H1 (cell line): ENCODE data around the gene PC. TPM values are rescaled to one million over a fixed set of nuclear protein-coding genes. Genes with fewer than 3 reads are reported as not detected.

Source experiments
- CTCF ChIA-PET: fragments of 300-600 bp; sonication (Branson Sonifier 250); formaldehyde crosslinking; loops from one replicate; lab custom pipeline; 2021; ENCODE audit not compliant: partially characterized antibody; lab: Charles Lee
- POLR2A ChIA-PET: fragments of 300-600 bp; sonication (Branson Sonifier 250); formaldehyde crosslinking; loops from one replicate; lab custom pipeline; 2021; ENCODE audit warnings: inconsistent platforms; ENCODE audit not compliant: partially characterized antibody; lab: Charles Lee
- DNase-seq, 2 experiments: peaks; one replicate each; pipeline versions ENCODE4 v3.0.0 to v3.0.0-alpha.2; 2010 to 2022; ENCODE audit warnings: low spot score in 2 of 2, low read depth in 1 of 2, mixed read lengths in 1 of 2
- FAIRE-seq: peaks from 2 replicates; lab custom pipeline; 2011; peaks lifted over from hg19 to GRCh38; lab: Jason Lieb, UNC
- H2AFZ ChIP-seq: 2 replicates; pipeline ENCODE4 v1.8.1; 2012; ENCODE audit warnings: low read length, inconsistent platforms
- H2AK5ac ChIP-seq: 2 replicates; pipeline ENCODE4 v1.6.1; 2013; ENCODE audit warnings: low read depth, low read length
- H2BK120ac ChIP-seq: replicated peaks from 2 replicates; pipeline ENCODE3; 2013; ENCODE audit warnings: low read depth, low read length, inconsistent platforms
- H2BK12ac ChIP-seq: 2 replicates; pipeline ENCODE4 v1.6.1; 2013; ENCODE audit warnings: low read depth, low read length
- H2BK15ac ChIP-seq: 2 replicates; pipeline ENCODE4 v1.6.1; 2013; ENCODE audit warnings: low read length
- H2BK20ac ChIP-seq: 2 replicates; pipeline ENCODE4 v1.6.1; 2013; ENCODE audit warnings: low read length
- H2BK5ac ChIP-seq: 2 replicates; pipeline ENCODE4 v1.6.1; 2013; ENCODE audit warnings: low read depth, low read length
- H3K14ac ChIP-seq: 2 replicates; pipeline ENCODE4 v1.6.1; 2013; ENCODE audit warnings: inconsistent platforms; ENCODE audit not compliant: insufficient read length
- H3K18ac ChIP-seq: 2 replicates; pipeline ENCODE4 v1.6.1; 2013; ENCODE audit warnings: low read length; ENCODE audit errors: extremely low read depth
- H3K23ac ChIP-seq: 2 replicates; pipeline ENCODE4 v1.6.1; 2013; ENCODE audit warnings: inconsistent platforms; ENCODE audit not compliant: insufficient read length
- H3K23me2 ChIP-seq: 2 replicates; pipeline ENCODE4 v1.6.1; 2013; ENCODE audit warnings: low read depth, low read length
- H3K27ac ChIP-seq: 2 replicates; pipeline ENCODE4 v1.6.1; 2011; ENCODE audit warnings: low read depth, low read length, inconsistent platforms
- H3K27me3 ChIP-seq, 4 experiments: replicated peaks in 1 of 4; 1 replicate in 1 of 4; 2 replicates in 3 of 4; pipeline versions ENCODE4 v1.6.1 to v1.8.1; 2011 to 2013; ENCODE audit warnings: low read length in 3 of 4, mild to moderate bottlenecking in 3 of 4, inconsistent platforms in 2 of 4, mixed read lengths in 2 of 4, moderate library complexity in 1 of 4; ENCODE audit not compliant: control insufficient read depth in 3 of 4, insufficient read depth in 3 of 4; ENCODE audit errors: extremely low read depth in 1 of 4
- H3K36me3 ChIP-seq, 4 experiments: 2 replicates each; pipeline versions ENCODE4 v1.6.1 to v1.8.1; 2011 to 2013; ENCODE audit warnings: mild to moderate bottlenecking in 4 of 4, low read length in 3 of 4, moderate library complexity in 2 of 4, control low read depth in 1 of 4, inconsistent platforms in 1 of 4; ENCODE audit not compliant: insufficient read depth in 4 of 4, control insufficient read depth in 2 of 4
- H3K4ac ChIP-seq: replicated peaks from 2 replicates; pipeline ENCODE3; 2013; ENCODE audit warnings: low read length, low read depth, mixed read lengths, inconsistent platforms; ENCODE audit not compliant: insufficient read length
- H3K4me1 ChIP-seq, 4 experiments: replicated peaks in 1 of 4; 1 replicate in 1 of 4; 2 replicates in 3 of 4; pipeline versions ENCODE4 v1.6.1 to v1.8.1; 2011 to 2013; ENCODE audit warnings: low read length in 3 of 4, inconsistent platforms in 2 of 4, mixed read lengths in 1 of 4; ENCODE audit not compliant: insufficient read depth in 4 of 4, control insufficient read depth in 3 of 4
- H3K4me2 ChIP-seq, 2 experiments: 2 replicates each; pipeline versions ENCODE4 v1.6.1 to v1.8.1; 2011 to 2013; ENCODE audit warnings: low read depth in 2 of 2, low read length in 2 of 2, control low read depth in 1 of 2, inconsistent platforms in 1 of 2, mild to moderate bottlenecking in 1 of 2; ENCODE audit not compliant: insufficient read depth in 1 of 2
- H3K4me3 ChIP-seq, 4 experiments: fragments of 200-600, 300-600 bp in 1 of 4; sonication (generic), shearing (Covaris generic), sonication (Bioruptor Twin) in 1 of 4; 2 replicates each; pipeline versions ENCODE4 v1.5.1 to v1.8.1; 2011 to 2016; ENCODE audit warnings: low read length in 4 of 4, low read depth in 3 of 4, control low read depth in 2 of 4, inconsistent platforms in 2 of 4, mild to moderate bottlenecking in 2 of 4, mixed read lengths in 1 of 4, moderate library complexity in 1 of 4; ENCODE audit not compliant: insufficient read depth in 2 of 4; ENCODE audit errors: extremely low read depth in 1 of 4
- H3K56ac ChIP-seq: replicated peaks from 2 replicates; pipeline ENCODE3; 2013; ENCODE audit warnings: low read depth, mild to moderate bottlenecking, mixed read lengths, low read length, inconsistent platforms; ENCODE audit not compliant: insufficient read length
- H3K79me1 ChIP-seq: 2 replicates; pipeline ENCODE4 v1.6.1; 2013; ENCODE audit warnings: low read depth, low read length, control low read depth
- H3K79me2 ChIP-seq, 2 experiments: 2 replicates each; pipeline versions ENCODE4 v1.6.1 to v1.8.1; 2012 to 2013; ENCODE audit warnings: low read length in 2 of 2, mild to moderate bottlenecking in 2 of 2, inconsistent platforms in 1 of 2; ENCODE audit not compliant: insufficient read depth in 2 of 2, control insufficient read depth in 1 of 2
- H3K9ac ChIP-seq, 4 experiments: replicated peaks in 1 of 4; 1 replicate in 1 of 4; 2 replicates in 3 of 4; pipeline versions ENCODE4 v1.6.1 to v1.8.1; 2011 to 2013; ENCODE audit warnings: low read depth in 3 of 4, low read length in 3 of 4, control low read depth in 2 of 4, mild to moderate bottlenecking in 2 of 4, moderate library complexity in 2 of 4, inconsistent platforms in 1 of 4; ENCODE audit errors: extremely low read depth in 1 of 4
- H3K9me3 ChIP-seq, 2 experiments: 2 replicates each; pipeline versions ENCODE4 v1.6.1 to v1.8.1; 2012 to 2013; ENCODE audit warnings: mild to moderate bottlenecking in 2 of 2, moderate library complexity in 2 of 2, control low read depth in 1 of 2, inconsistent platforms in 1 of 2, low read depth in 1 of 2, low read length in 1 of 2, mixed read lengths in 1 of 2; ENCODE audit not compliant: insufficient read depth in 2 of 2
- H4K20me1 ChIP-seq, 2 experiments: replicated peaks in 1 of 2; 2 replicates each; pipeline versions ENCODE3 to v1.8.1; 2011 to 2013; ENCODE audit warnings: inconsistent platforms in 2 of 2, low read length in 2 of 2, mild to moderate bottlenecking in 1 of 2; ENCODE audit not compliant: insufficient read depth in 2 of 2, control insufficient read depth in 1 of 2
- H4K5ac ChIP-seq: 2 replicates; pipeline ENCODE4 v1.6.1; 2013; ENCODE audit warnings: low read length, low read depth, mixed read lengths, inconsistent platforms; ENCODE audit not compliant: insufficient read length
- H4K8ac ChIP-seq: 2 replicates; pipeline ENCODE4 v1.8.0; 2013; ENCODE audit warnings: mild to moderate bottlenecking, moderate library complexity, low read length, inconsistent platforms; ENCODE audit not compliant: insufficient read depth; ENCODE audit errors: extremely low read depth
- H4K91ac ChIP-seq: replicated peaks from 2 replicates; pipeline ENCODE3; 2013; ENCODE audit warnings: low read length, mixed read lengths, inconsistent platforms; ENCODE audit not compliant: insufficient read length
- BACH1 ChIP-seq: IDR thresholded peaks from 2 replicates; pipeline ENCODE4 v1.6.1; 2012; ENCODE audit warnings: low read length, improper control_type of control experiment
- CBX8 ChIP-seq: fragments of 300-800, 300-1000 bp; sonication (generic); IDR thresholded peaks from 2 replicates; pipeline ENCODE4 v1.7.1; 2016; ENCODE audit warnings: low read depth, low read length, borderline replicate concordance
- CHD1 ChIP-seq: IDR thresholded peaks from 2 replicates; pipeline ENCODE4 v1.6.1; 2012; ENCODE audit warnings: low read depth, low read length, improper control_type of control experiment
- CHD2 ChIP-seq: IDR thresholded peaks from 2 replicates; pipeline ENCODE4 v1.6.1; 2012; ENCODE audit warnings: low read length, improper control_type of control experiment
- CREB1 ChIP-seq: IDR thresholded peaks from 2 replicates; pipeline ENCODE4 v1.6.1; 2012; ENCODE audit warnings: inconsistent platforms
- E2F6 ChIP-seq: IDR thresholded peaks from 2 replicates; pipeline ENCODE4 v1.6.1; 2012; ENCODE audit warnings: inconsistent platforms
- EP300 ChIP-seq, 2 experiments: IDR thresholded peaks; 1 replicate in 1 of 2; 2 replicates in 1 of 2; pipeline ENCODE4 v1.6.1; 2011 to 2012; ENCODE audit warnings: low read depth in 2 of 2, low read length in 2 of 2, mild to moderate bottlenecking in 2 of 2, borderline replicate concordance in 1 of 2, inconsistent platforms in 1 of 2, moderate library complexity in 1 of 2
- JUN ChIP-seq: IDR thresholded peaks from 2 replicates; pipeline ENCODE4 v1.6.1; 2011; ENCODE audit warnings: low read depth, mild to moderate bottlenecking, improper control_type of control experiment, low read length
- KDM5A ChIP-seq: fragments of 200-600 bp; IDR thresholded peaks from 2 replicates; pipeline ENCODE4 v1.7.1; 2012; ENCODE audit warnings: mild to moderate bottlenecking, low read length, inconsistent platforms, mixed read lengths
- POLR2AphosphoS5 ChIP-seq: IDR thresholded peaks from 2 replicates; pipeline ENCODE4 v1.6.1; 2011; ENCODE audit warnings: low read depth, low read length
- RFX5 ChIP-seq: IDR thresholded peaks from 2 replicates; pipeline ENCODE4 v1.6.1; 2011; ENCODE audit warnings: low read depth, low read length, improper control_type of control experiment, borderline replicate concordance
- SIRT6 ChIP-seq: IDR thresholded peaks from one replicate; pipeline ENCODE4 v1.7.1; 2012; ENCODE audit warnings: low read length, inconsistent platforms
- TCF12 ChIP-seq: IDR thresholded peaks from 2 replicates; pipeline ENCODE4 v1.6.1; 2011; ENCODE audit warnings: low read depth, mild to moderate bottlenecking, low read length
- WGBS, 2 experiments: shearing (Covaris generic) in 1 of 2; methylation state at CpG; one replicate each; pipeline versions ENCODE4 v1.1.6 to v1.1.7; 2013 to 2015; ENCODE audit warnings: low lambda C conversion rate in 2 of 2, mixed read lengths in 2 of 2, inconsistent platforms in 1 of 2, low coverage in 1 of 2, missing lambda C conversion rate in 1 of 2; ENCODE audit not compliant: insufficient replicate concordance in 2 of 2, insufficient coverage in 1 of 2, insufficient read length in 1 of 2; ENCODE audit errors: extremely low coverage in 1 of 2, missing lambda C conversion rate in 1 of 2; 5-methylcytosine and 5-hydroxymethylcytosine counted together
- polyA plus RNA-seq, 7 experiments: library from polyadenylated mRNA; depleted of rRNA in 3 of 7; stranded (reverse) in 5 of 7; unstranded in 2 of 7; fragments of >200 nt in 5 of 7; fragments of 200-250 nt in 2 of 7; gene quantifications; 1 replicate in 5 of 7; 2 replicates in 1 of 7; 4 replicates in 1 of 7; pipeline versions ENCODE4 v1.2.1 to v1.2.3, GENCODE V29; 2011 to 2013; ENCODE audit warnings: missing spikeins in 2 of 7, mixed read lengths in 2 of 7
- total RNA-seq: library from RNA; stranded (reverse); fragmentation: NEBNext Ultra II Directional; extraction: Animal tissue kit (Norgen Biotek cat#: 25700); gene quantifications from 2 replicates; pipeline ENCODE4 v1.2.1, GENCODE V29; 2021

Gene PC
- total and polyA plus RNA-seq, 2 of the 8 experiments (the other 6 are each of a cell fraction or from before 2014, with no cell fraction given) = 11.5 to 27.5 TPM

GRCh38 chr11:66914505-66914904, 43.7 kb downstream of the PC start:
- H2BK5ac ChIP-seq = no peak overlapping the region
- H4K8ac ChIP-seq = no peak overlapping the region
- ChIA-PET POLR2A (interaction anchor here (0.9 to 1.7 kb wide), 3 partner anchors 19 to 276 kb away, joined by 3 to 4 read pairs (median 4); partner anchors contain the start of genes RBM4 and RCE1), CTCF (interaction anchor here (0.8 to 5.7 kb wide), 14 partner anchors 7 to 83 kb away, joined by 3 to 27 read pairs (median 4); no protein-coding TSS in a partner anchor)
- no peak overlapping the region for H3K18ac ChIP-seq
- no peaks in the 10 kb centered on the region for H3K27me3 ChIP-seq
- DNase-seq (no peak), FAIRE-seq (no peak)
- no peaks in the 10 kb centered on the region for H4K20me1 ChIP-seq
- H4K5ac ChIP-seq = no peak overlapping the region
- no peak overlapping the region for H3K4me2 ChIP-seq
- H3K4me3 ChIP-seq = no peak overlapping the region
- no peak overlapping the region for H3K23ac ChIP-seq
- no peak overlapping the region for H4K91ac ChIP-seq
- no peak overlapping the region for H2BK15ac ChIP-seq
- H2BK120ac ChIP-seq = no peak overlapping the region
- peaks cover 5 to 21% (median 12%) of the 10 kb centered on the region in 4 experiments for H3K4me1 ChIP-seq
- H3K4ac ChIP-seq = no peak overlapping the region
- 0 out of 2 replicates have a peak overlapping the region, but pooled peaks have one; percentile 60 for H2BK12ac ChIP-seq
- no peaks in the 10 kb centered on the region for H3K9me3 ChIP-seq
- H3K27ac ChIP-seq = no peak overlapping the region
- H2AFZ ChIP-seq = no peak overlapping the region
- no peak overlapping the region for H2AK5ac ChIP-seq
- no peaks in the 10 kb centered on the region for H3K36me3 ChIP-seq
- H3K23me2 ChIP-seq = no peaks in the 10 kb centered on the region
- no peaks in the 10 kb centered on the region for H3K79me2 ChIP-seq
- H2BK20ac ChIP-seq = no peak overlapping the region
- no peak overlapping the region for H3K9ac ChIP-seq
- H3K79me1 ChIP-seq = no peaks in the 10 kb centered on the region
- no peak overlapping the region for H3K56ac ChIP-seq
- WGBS, 2 experiments = 97% methylated on average over 5 of the region's 5 CpGs; no CpG with 5 or more reads in 1 of the 2 experiments
- no peak overlapping the region for H3K14ac ChIP-seq
- TF ChIP-seq POLR2AphosphoS5 (no peak), RFX5 (no peak), SIRT6 (no peak), CHD1 (no peak), E2F6 (no peak), CHD2 (no peak), CREB1 (no peak), BACH1 (no peak), KDM5A (no peak), JUN (no peak), CBX8 (no peak), EP300 (IDR thresholded peaks at IDR 0.05; ENCODE audit: borderline replicate concordance in 1 of 2, low read depth in 2 of 2, low read length in 2 of 2) (no peak), TCF12 (no peak)
